Glomerular endothelial cell (primary cell): ENCODE results near the gene ITGAX. TPM values are rescaled to one million over a fixed set of nuclear protein-coding genes. Genes with fewer than 3 reads are reported as not detected.

Experiments
- DNase-seq: peaks from one replicate; pipeline ENCODE4 v3.0.0-alpha.2; 2011; ENCODE audit warnings: low read depth, low spot score; ENCODE audit errors: extremely low read depth
- total RNA-seq: library from RNA; depleted of rRNA; stranded (reverse); fragments of >200 nt; gene quantifications from 2 replicates; pipeline ENCODE4 v1.2.3, GENCODE V29; 2015

The ITGAX gene
- total RNA-seq, 1 donor from 2014 or later = 0.23 TPM

- DNase-seq = no peak
These were observed 75.5 kb downstream of the ITGAX start for GRCh38 chr16:31430380-31431052.

Other genes starting within 250 kb of the ITGAX start
- 67.5 and 73.5 TPM in 2 replicates for gene BCKDK, start 246.8 kb upstream of the ITGAX start, total RNA-seq
- 29.1 and 32.6 TPM in 2 replicates for gene KAT8, start 237.5 kb upstream of the ITGAX start, total RNA-seq
- gene PRSS8, start 219.4 kb upstream of the ITGAX start, total RNA-seq = 0.12 and 1.5 TPM in 2 replicates
- 0.10 TPM in 1 of 2 replicates, not detected in the other for gene PRSS36, start 205.1 kb upstream of the ITGAX start, total RNA-seq
- 66.1 and 107 TPM in 2 replicates for gene FUS, start 175.0 kb upstream of the ITGAX start, total RNA-seq
- gene PYCARD, start 152.4 kb upstream of the ITGAX start, total RNA-seq = 32.2 and 33.1 TPM in 2 replicates
- not detected in 2 replicates for gene TRIM72, start 141.1 kb upstream of the ITGAX start, total RNA-seq
- gene PYDC1, start 138.0 kb upstream of the ITGAX start, total RNA-seq = not detected in 2 replicates
- gene ITGAM, start 95.2 kb upstream of the ITGAX start, total RNA-seq = 0.10 and 0.12 TPM in 2 replicates
- gene ITGAD, start 38.2 kb downstream of the ITGAX start, total RNA-seq = not detected in 2 replicates
- not detected in 2 replicates for gene COX6A2, start 73.2 kb downstream of the ITGAX start, total RNA-seq
- gene ZNF843, start 87.6 kb downstream of the ITGAX start, total RNA-seq = 0.05 and 1.7 TPM in 2 replicates
- 20.1 and 21.4 TPM in 2 replicates for gene ARMC5, start 104.3 kb downstream of the ITGAX start, total RNA-seq
- gene TGFB1I1, start 117.0 kb downstream of the ITGAX start, total RNA-seq = 136 and 143 TPM in 2 replicates
- gene SLC5A2, start 127.9 kb downstream of the ITGAX start, total RNA-seq = not detected in 2 replicates
- gene RUSF1, start 153.2 kb downstream of the ITGAX start, total RNA-seq = 38.2 and 62.0 TPM in 2 replicates
- gene AHSP, start 172.7 kb downstream of the ITGAX start, total RNA-seq = not detected in 2 replicates